Measurements from ENCODE around the gene DMAP1.
"Not testable (repeated sequence)": the region's sequence is repeated elsewhere in the genome, so short reads cannot be mapped to it uniquely, and the experiment has no call there.

Gene DMAP1, protein sequence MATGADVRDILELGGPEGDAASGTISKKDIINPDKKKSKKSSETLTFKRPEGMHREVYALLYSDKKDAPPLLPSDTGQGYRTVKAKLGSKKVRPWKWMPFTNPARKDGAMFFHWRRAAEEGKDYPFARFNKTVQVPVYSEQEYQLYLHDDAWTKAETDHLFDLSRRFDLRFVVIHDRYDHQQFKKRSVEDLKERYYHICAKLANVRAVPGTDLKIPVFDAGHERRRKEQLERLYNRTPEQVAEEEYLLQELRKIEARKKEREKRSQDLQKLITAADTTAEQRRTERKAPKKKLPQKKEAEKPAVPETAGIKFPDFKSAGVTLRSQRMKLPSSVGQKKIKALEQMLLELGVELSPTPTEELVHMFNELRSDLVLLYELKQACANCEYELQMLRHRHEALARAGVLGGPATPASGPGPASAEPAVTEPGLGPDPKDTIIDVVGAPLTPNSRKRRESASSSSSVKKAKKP

DNA sequence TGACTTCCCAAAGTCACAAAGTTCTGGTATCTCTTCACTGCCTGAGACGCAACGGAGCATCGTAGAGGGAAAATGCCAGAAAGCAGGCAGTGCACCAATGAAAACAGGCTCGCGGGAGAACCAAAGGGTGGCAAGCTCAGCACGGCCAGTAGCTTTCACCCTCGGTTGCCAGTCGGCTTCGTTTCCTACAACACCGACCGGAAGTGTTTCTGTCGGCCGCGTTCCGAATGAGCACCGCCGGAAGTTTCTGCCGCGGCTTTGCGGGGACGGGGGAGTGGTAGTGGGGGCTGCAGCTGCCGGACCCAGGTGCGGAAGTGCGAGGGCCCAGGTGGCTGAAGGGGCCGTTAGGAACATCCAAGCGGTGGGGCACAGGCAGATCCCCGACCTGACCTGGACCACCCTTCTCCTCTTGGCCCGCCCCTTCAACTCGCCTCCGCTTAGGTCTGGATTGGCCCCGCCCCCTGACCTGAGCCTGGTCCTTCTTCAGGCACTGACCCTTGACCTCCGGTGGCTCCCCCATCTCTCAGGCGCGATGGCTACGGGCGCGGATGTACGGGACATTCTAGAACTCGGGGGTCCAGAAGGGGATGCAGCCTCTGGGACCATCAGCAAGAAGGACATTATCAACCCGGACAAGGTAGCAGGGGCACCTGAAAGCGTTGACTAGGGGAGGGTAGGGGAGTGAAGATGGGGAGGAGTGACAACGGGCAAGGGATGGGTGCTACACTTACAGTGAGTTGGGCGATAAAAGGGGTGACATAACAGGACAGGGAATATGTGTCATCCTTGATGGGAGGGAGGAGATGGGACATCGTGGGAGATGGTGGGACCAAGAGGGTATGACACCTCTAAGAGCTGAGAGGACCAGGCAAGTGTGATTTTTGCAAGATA, at the start of gene DMAP1:
TSS of gene DMAP1 (plus strand) at position 250 of the 891 bp plus-strand sequence. CDS start at position 533, 283 bp downstream.
- DNase-seq = peak; percentile 79 to 81

DNA sequence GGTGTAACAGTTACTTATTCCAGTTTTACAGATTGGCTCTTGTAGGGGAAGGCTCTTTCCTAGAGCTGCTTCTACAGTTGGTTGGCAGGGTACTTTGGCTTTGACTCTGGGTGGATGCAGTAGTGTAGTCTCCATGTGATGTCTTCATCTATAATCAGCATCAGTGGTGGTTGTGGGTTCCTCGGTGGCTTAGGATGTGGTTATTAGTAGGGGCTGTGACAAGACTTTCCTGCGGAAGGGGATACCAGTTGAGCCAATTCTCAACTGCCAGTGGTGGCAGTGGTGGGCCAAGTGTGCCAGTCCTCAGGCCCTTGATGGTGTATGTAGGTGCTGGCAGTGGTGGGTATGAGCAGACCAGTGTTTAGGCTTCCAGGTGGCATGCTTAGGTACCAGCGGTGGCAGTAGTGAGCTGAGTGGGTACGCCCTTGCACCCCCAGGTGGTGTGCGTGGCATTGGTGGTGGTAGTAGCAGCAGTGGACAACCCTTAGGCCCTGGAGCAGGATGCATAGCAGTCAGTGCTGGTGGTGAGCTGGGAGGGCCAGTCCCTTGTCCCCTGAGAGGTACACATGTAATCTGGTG, 44.7 kb upstream of the DMAP1 start:
- DNase-seq = no peak

DNA sequence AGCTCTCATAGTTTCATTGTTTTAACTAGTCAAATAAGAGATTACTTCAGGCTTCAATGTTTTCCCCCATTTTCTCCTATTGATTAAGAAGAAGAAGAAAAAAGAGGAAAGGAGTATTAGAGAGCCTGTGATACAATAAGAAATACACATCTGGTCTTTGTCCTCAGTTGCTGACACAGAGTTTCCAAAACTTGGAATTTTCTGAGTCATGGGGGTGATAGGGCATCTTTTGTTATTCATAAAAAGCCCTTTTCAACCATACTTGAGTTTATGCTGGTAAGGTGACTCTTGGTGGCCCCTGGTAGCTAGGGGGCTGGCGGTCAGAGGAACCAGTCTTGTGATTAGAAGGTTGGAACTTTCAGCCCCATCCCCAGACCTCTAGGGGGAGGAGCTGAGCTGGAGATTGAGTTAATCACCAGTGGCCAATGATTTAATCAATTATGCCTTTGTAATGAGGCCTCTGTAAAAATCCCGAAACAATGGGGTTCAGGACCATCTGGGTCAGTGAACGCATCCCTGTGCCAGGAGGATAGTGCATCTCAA, 42.9 kb upstream of the DMAP1 start:
- no peak for DNase-seq

DNA sequence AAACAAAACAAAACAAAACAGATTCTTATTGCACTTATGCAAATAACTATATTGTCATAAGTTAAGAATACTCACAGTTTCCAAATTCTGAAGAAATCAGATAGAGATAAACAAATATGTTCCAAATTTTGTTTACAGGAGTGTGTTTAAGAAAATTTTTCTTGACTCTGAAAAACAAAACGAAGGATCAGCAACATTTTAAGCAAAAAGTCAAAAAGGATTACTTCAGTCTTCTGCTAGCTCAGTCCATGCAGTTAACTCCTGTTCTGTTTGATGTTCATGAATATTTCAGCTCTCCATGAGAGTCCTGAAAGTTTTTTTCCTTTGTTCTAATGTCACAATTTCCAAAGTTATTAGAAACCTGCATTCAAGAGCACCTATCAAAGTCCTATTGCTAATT, 38.6 kb upstream of the DMAP1 start:
- no peak for DNase-seq

DNA sequence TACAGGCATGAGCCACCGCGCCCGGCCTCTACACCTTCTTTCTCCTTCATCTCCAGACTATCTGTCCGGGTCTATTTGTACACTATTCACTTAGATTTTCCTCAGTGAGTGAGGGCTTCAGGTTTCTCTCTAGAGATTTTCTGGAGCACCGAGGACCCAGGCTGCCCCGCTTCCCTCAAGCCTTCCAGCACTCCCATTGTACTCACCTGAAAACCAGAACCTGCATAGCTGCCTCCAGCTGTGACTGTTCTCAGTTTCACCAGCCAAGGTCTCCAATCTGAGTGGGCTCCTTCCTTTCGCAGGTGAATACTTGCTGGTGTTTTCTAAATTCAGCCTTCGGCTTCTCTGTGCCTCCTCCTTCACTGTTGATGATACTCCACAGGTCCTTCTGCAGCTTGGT, 12.9 kb upstream of the DMAP1 start:
- DNase-seq = no peak

DNA sequence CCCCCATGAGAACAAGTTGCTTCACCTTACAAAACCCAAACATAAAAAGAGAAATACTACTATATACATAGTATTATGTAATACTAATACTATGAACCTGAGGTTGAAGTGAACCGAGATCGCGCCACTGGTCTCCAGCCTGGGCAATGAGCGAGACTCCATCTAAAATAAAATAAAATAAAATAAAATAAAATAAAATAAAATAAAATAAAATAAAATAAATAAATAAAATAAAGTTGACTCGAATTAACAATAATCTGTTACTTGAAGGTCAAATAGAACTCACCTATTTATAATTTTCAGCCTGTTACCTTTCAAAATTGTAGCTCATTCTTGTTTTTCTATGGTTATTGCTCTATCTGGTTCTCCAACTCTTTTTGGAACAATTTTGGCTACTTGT, 6.7 kb upstream of the DMAP1 start:
- not testable (repeated sequence) for DNase-seq

DNA sequence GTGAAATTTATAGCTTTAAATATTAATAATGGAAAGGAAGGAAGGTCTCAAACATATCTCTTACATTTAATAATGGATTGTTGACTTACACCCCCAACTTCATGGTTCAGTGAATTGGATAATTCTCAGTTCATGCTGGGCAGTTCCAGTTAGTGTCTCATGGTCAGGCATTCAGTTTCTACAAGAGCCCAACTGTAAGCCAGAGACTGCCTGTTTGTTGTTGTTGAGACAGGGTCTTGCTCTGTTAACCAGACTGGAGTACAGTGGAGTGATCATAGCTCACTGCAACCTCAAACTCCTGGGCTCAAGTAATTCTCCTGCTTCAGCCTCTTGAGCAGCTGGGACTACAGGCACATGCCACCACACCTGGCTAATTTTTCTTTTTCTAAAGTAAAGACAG, 5.0 kb upstream of the DMAP1 start:
- no peak for DNase-seq

DNA sequence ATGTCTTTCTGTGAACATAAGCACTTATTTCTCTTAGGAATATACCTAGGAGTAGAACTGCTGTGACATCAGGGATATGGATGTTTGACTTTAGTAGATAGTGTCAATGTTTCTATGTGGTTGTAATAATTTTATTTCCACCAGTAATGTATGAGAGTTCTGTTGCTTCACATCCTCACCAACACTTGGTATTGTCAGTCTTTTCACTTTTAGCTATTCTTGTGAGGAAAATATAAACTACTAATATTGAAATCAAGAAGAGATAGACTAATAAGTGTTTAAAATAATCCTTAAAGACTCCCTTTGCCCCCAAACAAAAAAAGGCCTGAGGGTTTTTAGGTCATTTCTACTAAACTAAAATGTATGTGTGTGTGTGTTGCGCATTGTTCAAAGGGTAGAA, 2.7 kb upstream of the DMAP1 start:
- DNase-seq = no peak

DNA sequence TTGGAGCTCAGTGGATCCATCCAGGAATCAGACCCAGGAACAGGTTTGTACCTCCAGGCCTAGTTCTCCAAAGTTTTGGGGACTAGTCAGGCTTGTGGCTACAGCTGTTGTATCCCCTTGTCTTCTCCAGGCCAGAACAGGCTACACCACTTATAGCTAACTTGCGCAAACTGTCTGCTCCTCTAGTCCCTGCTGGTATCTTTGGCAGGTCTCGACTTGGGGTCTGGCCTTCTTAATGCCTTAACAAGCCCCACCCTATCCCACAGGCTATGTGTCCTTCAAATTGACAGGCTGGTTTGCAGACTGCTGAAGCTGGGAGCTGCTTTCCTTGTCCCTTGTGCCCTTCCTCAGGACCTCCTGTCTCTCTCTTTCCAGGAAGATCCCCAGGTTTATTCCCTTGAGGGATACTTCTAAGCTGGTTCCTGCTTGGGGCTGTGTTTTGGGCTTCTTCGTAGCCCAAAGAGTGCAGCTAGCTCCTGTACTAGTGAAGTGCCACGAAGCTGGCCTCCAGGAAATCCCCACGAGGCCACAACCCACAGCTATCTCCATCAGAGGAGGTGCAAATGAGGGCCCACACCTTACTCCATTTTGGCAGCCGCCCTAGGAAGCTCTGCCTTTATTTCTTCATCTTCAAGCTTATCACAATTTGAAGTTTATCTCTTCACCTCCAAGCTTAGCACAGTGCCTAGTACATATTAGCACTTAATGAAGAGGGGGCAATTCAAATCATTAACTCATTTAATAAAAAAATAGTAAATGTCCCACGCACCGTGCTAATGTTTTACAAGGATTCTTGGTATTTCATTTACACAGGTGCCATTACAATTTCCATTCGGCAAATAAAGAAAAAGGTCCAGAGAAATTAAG, 683 bp upstream of the DMAP1 start:
- no peak for DNase-seq

DNA sequence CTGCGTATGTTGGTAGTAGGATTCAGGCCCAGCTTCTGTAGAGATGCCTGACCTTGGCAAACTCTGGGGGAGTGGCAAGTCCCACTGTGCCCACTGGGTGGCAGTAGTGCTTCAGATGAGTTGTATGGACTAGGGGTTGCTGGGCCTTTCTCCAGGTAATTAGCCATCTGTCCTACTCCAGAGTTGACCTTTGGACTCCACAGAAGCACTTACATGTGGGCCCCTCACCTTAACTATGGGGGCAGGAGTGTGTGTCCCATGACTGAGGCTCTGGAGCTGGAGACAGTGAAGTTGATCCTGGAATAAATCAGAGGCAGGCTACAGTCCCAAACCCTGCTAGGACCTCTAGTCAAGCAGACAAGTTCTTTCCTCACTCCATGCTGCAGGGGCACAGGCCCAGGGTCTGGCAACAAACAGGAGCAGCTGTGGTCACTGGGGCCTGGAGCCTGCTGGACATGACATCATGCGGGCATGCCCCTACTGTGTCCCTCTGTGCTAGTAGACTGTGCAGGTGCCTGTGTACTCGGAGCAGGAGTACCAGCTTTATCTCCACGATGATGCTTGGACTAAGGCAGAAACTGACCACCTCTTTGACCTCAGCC, 4.6 kb downstream of the DMAP1 start:
- peak; percentile 33 to 61 for DNase-seq

DNA sequence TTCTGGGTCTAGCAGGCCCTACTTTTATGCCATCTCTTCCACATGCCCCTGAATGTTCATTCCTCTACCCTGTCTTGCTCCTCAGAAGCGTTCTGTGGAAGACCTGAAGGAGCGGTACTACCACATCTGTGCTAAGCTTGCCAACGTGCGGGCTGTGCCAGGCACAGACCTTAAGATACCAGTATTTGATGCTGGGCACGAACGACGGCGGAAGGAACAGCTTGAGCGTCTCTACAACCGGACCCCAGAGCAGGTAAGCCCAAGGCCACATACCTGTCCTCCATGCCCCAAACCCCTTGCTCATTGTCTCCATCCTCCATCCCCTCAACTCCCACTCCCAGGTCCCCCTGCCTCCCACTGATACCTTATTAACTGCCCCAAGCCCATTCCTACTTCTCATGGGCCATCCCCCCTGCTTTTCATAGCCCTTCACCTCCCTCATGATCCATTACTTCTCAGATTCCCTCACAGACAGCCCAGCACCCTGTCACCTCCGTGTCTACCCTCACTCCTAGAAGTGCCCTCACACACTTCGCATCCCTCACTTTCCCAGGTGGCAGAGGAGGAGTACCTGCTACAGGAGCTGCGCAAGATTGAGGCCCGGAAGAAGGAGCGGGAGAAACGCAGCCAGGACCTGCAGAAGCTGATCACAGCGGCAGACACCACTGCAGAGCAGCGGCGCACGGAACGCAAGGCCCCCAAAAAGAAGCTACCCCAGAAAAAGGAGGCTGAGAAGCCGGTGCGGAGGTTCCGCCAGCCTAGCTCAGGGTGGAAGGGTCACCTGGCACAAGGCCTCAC, 5.4 kb downstream of the DMAP1 start:
- no peak for DNase-seq

DNA sequence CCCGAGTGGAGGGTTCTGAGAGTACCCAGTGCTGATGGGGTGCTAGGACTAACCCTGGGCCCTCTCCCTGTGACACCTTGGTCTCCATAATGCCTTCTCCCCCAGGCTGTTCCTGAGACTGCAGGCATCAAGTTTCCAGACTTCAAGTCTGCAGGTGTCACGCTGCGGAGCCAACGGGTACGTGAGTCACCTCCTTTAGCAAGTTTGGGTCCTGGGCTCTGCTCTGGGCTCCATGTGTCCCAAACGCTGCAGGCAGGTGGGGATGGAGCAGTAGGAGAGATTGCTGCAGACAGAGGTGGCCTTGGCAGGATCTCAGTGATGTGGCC, 6.0 kb downstream of the DMAP1 start:
- no peak for DNase-seq

DNA sequence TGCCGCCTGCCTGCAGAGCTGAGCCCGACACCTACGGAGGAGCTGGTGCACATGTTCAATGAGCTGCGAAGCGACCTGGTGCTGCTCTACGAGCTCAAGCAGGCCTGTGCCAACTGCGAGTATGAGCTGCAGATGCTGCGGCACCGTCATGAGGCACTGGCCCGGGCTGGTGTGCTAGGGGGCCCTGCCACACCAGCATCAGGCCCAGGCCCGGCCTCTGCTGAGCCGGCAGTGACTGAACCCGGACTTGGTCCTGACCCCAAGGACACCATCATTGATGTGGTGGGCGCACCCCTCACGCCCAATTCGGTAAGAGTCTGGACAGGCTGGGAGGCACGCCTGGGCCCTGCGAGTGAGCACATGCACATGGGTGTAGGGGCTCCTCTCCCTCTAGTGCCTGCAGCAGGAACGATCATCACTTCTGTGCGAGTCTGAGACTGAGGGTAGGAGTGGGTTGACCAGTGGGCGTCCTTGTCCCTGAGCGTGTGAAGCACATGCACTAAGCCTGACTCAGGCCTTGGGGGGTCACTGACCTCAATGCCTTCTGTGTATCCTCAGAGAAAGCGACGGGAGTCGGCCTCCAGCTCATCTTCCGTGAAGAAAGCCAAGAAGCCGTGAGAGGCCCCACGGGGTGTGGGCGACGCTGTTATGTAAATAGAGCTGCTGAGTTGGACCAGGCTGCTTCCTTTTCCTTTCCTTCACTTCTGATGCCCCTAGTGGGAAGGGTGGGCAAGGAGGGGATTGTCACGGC, 6.9 kb downstream of the DMAP1 start:
- DNase-seq = no peak

DNA sequence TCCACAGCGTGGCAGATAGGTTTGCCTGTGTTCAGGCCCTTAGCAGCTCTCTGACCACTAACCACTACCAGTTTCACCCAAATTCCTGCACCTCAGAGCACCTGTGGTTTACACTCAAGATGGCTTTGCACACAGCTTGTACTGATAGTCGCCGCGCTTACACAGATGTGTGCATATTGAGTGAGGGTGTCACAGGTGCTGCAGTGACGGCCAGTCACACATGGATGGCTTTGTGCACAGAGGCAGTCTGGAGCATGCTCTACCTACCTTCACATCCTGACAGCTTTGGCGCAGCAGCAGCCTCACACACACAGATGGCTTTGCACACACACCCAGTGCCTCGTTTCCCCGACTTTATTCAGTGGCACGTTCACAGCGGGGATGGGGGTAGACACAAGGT, 7.5 kb downstream of the DMAP1 start:
- no peak for DNase-seq

DNA sequence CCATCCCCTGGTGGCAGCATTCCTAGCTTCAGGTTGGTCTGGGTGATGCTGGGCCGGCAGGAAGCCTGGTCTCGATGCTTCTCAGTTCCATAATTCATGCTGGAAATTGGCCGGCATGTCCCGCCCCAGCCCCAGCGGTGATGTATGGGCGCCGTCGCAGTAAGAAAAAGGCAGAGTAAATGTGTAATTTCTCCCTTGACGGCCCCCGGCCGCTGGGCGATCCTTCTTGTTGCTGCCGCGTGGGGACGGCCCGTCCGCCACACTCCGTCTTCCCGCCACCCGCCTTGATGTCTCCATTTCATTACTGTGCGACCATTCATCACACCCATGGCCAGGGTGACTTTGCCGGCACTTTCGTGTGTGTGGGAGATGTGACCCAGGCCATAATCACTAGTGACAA, 8.5 kb downstream of the DMAP1 start:
- DNase-seq = no peak

DNA sequence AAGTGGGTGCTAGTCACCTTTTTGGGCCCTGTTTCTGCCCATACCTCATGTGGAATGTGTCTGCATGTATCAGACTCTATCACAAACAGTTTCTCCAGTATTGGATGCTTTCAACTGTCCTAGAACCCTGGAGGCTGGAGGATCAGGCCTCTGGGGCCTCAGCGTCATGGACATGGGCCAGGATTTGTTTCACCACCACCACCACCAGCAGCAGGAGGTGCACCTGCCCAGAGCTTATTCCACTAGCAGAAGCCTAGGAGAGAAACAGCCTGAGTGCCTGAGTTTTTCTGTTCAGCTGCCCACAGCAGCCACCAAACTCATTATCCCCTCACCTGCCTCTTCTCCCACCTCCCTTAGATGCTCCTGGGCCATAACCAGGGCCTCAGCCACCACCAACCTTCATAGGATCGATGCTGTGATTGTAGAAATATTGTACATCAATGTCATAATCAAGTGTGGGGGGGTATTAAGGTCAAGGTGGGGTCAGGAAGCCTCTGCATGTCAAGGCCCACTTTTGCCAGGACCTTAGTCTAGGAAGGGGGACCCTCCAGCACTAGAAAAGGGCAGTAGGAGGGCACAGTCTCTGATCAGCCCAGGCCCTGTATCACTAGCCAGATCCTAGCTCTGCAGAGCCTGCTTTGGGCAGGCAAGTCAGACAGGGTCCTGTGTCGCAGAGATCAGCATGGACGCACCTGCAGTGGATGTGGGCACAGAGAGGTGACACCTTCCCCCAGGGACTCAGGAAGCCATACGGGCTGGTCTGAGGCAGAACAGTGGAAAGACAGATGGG, 9.3 kb downstream of the DMAP1 start:
- DNase-seq = peak in 1 of 2 experiments; percentile 9

DNA sequence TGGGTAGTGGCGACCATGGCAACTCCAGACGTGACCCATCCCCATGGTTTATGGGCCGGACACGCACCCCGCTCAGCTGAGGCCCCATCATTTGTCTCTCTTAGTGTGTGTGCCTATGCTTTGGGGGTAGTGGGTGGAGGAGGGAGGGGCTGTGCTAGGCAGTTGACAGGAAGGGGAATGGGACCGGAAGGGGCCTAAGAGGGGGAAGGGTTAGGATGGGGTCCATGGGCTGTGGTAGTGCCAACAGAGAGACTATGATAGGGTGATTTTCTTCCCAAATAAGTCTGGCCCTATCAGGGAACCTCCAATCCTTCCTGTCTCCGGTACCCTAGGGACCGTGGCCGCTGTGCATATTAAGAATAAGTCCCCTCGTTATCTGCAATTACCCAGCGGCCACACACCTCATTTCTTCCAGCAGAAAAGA, 9.9 kb downstream of the DMAP1 start:
- DNase-seq = no peak

DNA sequence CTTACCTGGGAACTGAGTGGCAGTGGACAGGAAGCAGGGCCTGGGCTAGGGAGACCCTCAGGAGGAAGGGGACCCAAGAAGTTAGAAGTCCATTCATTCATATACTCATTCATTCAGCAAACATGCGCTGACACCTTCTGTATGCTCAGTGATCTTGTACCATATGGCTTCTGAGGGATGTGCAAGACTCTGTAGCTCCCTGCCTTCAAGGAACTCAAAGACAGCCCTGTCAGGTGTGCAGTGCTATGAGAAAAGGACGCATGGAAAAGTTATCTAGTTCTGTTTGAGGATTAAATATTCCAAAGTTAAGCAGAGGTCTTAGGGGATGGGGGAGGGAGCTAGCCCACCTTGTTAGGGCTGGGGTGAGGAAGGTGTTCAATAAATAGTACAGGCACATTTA, 12.5 kb downstream of the DMAP1 start:
- DNase-seq = no peak

DNA sequence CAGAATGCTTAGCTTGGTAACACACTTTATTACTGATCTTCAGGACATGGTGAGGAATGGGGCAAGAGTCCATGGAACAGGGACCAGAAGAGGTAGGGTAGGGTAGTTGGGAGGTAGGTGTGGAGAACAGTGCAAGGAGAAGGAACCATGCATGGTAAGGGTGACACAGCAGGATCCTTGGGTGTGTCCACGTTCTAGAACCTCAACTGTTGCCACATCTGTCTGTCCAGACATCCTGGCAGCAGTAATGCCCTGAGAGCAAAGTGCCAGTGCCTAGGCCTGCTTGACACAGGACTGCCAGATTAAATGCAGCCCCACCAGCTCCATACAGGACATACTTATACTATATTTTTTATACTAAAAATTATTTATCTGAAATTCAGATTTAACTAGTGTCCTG, 13.9 kb downstream of the DMAP1 start:
- DNase-seq = no peak

All from SHP77 (cell line).